NT2/D1 (cell line): ENCODE measurements around the gene CAMK1D.

ENCODE experiments used
- SUZ12 ChIP-seq: IDR thresholded peaks from 2 replicates; pipeline ENCODE4 v1.6.1; 2011; ENCODE audit not compliant: insufficient read length, insufficient read depth; ENCODE audit errors: extremely low read depth
- YY1 ChIP-seq: IDR thresholded peaks from 2 replicates; pipeline ENCODE4 v1.6.1; 2011; ENCODE audit not compliant: insufficient read length, insufficient read depth
- ZNF274 ChIP-seq: IDR thresholded peaks from 2 replicates; pipeline ENCODE4 v1.6.1; 2011; ENCODE audit warnings: mild to moderate bottlenecking, low read depth, low read length

- no peak for TF ChIP-seq SUZ12
- no peak for TF ChIP-seq YY1
- TF ChIP-seq ZNF274 = no peak
These were observed 513.1 kb downstream of the CAMK1D start for GRCh38 chr10:12862459-12862858.
